Thyroid gland (tissue), 4 donors: ENCODE data around the gene PTPRN2. TPM values are rescaled to one million over a fixed set of nuclear protein-coding genes. Genes with fewer than 3 reads are reported as not detected.

Experiments
- DNase-seq, 2 donors: peaks; one replicate each; pipeline ENCODE4 v3.0.0-alpha.2; 2019
- H3K27ac ChIP-seq, 3 donors: fragments of 200-600 bp; sonication (generic); 1 replicate in 2 of 3; 2 replicates in 1 of 3; pipeline ENCODE4 v1.5.1; 2016 to 2019; ENCODE audit warnings: mild to moderate bottlenecking in 1 of 3, moderate library complexity in 1 of 3
- H3K27me3 ChIP-seq: fragments of 200-600 bp; sonication (generic); one replicate; pipeline ENCODE4 v1.5.1; 2019
- H3K36me3 ChIP-seq, 2 donors: fragments of 200-600 bp; sonication (generic); one replicate each; pipeline ENCODE4 v1.5.1; 2016 to 2019
- H3K4me1 ChIP-seq, 2 donors: fragments of 200-600 bp; sonication (generic); one replicate each; pipeline ENCODE4 v1.5.1; 2017 to 2019
- H3K4me3 ChIP-seq, 3 donors: fragments of 200-600 bp; sonication (generic); replicated peaks in 1 of 3; 1 replicate in 2 of 3; 2 replicates in 1 of 3; pipeline ENCODE4 v1.5.1; 2016; ENCODE audit warnings: mild to moderate bottlenecking in 1 of 3
- H3K9me3 ChIP-seq: fragments of 200-600 bp; sonication (generic); one replicate; pipeline ENCODE4 v1.5.1; 2017
- POLR2A ChIP-seq, 2 donors: fragments of 450-650 bp; IDR thresholded peaks; one replicate each; pipeline ENCODE4 v1.6.1; 2017; ENCODE audit warnings: antibody characterized with exemption in 2 of 2, mild to moderate bottlenecking in 2 of 2, moderate library complexity in 1 of 2
- WGBS, 2 donors: methylation state at CpG; one replicate each; pipeline ENCODE4 v1.1.5; 2017; 5-methylcytosine and 5-hydroxymethylcytosine counted together
- intact Hi-C: fragments of 100-400 bp; cut with DNase I; formaldehyde crosslinking; loops from one replicate; pipeline ENCODE4 v1.15.1; 2023
- total RNA-seq, 4 donors: library from RNA; depleted of rRNA; stranded (reverse); fragments of >200 nt; gene quantifications; one replicate each; pipeline ENCODE4 v1.2.3, GENCODE V29; 2016
- TF ChIP-seq, protein P1 (sequence below), 6 experiments: fragments of 200-600 bp in 3 of 6; fragments of 450-650 bp in 3 of 6; sonication (generic) in 3 of 6; IDR thresholded peaks; one replicate each; pipeline ENCODE4 v1.5.1; 2016 to 2019; ENCODE audit warnings: antibody characterized with exemption in 6 of 6, mild to moderate bottlenecking in 2 of 6, inconsistent platforms in 1 of 6, moderate library complexity in 1 of 6

Gene PTPRN2
- total RNA-seq, 4 donors from 2014 or later = 4.2 to 9.9 (median 7.7) TPM

DNA sequence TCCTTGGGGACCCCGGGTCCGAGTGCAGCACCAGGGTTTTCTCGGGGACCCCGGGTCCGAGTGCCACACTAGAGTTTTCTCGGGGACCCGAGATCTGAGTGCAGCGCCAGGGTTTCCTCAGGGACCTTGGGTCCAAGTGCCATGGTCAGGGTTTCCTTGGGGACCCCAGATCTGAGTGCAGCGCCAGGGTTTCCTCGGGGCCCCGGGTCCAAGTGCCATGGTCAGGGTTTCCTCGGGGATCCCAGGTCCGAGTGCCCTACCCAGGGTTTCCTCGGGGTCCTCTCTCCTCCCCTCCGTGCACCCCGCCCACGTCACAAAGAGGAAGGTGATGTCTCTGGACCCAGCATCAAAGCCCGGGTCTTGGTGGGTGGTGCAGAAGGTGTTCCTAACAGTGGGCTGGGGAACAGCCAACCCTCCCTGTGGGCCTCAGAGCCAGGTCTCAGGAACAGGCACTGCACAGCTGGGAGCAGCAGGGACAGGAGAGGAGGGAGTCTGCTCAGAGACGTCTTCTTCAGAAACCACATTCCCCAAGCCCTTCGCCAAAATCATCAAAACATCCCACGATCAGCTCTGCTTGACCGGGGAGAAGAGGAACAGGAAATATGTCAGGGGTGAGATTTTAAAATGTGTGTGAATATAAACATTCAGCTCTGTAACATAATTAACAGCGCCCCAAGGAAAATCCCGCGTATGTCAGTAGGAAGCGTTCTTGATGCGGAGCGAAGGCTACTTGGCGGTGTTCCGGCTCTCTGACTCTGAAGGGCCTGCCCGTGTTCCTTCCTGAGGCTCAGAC, 710.1 kb downstream of the PTPRN2 start:
- WGBS, 2 donors = 26 to 54% methylated on average over 15 to 23 of the region's 31 CpGs
- Histone ChIP-seq H3K4me1 (no peaks in the 10 kb centered on the region), H3K27me3 (no peaks in the 10 kb centered on the region), H3K36me3 (no peaks in the 10 kb centered on the region), H3K4me3 (no peak overlapping the region), H3K9me3 (no peaks in the 10 kb centered on the region), H3K27ac (no peak overlapping the region)
- no peak for DNase-seq
- intact Hi-C loops = no loop called here
- TF ChIP-seq, protein P1, sequence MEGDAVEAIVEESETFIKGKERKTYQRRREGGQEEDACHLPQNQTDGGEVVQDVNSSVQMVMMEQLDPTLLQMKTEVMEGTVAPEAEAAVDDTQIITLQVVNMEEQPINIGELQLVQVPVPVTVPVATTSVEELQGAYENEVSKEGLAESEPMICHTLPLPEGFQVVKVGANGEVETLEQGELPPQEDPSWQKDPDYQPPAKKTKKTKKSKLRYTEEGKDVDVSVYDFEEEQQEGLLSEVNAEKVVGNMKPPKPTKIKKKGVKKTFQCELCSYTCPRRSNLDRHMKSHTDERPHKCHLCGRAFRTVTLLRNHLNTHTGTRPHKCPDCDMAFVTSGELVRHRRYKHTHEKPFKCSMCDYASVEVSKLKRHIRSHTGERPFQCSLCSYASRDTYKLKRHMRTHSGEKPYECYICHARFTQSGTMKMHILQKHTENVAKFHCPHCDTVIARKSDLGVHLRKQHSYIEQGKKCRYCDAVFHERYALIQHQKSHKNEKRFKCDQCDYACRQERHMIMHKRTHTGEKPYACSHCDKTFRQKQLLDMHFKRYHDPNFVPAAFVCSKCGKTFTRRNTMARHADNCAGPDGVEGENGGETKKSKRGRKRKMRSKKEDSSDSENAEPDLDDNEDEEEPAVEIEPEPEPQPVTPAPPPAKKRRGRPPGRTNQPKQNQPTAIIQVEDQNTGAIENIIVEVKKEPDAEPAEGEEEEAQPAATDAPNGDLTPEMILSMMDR (IDR thresholded peaks at IDR 0.05) = no peak
- no peak for TF ChIP-seq POLR2A (IDR thresholded peaks at IDR 0.05)

DNA sequence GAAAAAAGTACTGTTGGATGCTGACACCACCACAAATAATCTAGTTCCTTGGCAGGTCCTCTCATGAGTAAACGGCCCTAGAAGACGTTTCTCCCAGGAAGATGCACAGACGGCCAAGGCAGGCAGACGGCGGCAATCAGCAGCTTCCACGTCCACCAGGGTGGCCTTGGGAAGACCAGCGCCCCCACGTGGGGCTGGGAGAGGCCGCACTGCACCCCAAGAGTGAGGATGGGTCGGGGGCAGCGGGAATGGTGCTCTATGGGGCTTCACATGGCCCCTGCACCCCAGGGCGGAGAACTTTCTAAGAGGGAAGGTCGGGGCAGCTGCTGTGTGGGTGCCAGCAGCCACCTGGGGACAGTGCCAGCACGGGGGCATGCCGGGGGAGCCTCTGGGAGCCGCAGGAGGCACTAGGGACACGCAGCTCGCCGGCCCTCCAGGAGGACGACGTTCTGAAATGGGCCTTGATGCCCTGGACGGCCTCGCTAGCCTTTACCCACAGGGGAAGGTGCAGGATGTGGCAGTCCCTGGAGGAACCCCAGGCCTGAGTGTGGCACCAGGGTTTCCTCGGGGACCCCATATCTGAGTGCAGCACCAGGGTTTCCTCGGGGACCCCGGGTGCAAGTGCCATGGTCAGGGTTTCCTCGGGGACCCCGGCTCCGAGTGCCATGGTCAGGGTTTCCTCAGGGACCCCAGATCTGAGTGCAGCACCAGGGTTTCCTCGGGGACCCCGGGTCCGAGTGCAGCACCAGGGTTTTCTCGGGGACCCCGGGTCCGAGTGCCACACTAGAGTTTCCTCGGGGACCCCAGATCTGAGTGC, 710.9 kb downstream of the PTPRN2 start:
- H3K9me3 ChIP-seq = no peaks in the 10 kb centered on the region
- DNase-seq = no peak
- no peaks in the 10 kb centered on the region for H3K4me1 ChIP-seq
- H3K27me3 ChIP-seq = no peaks in the 10 kb centered on the region
- 63 to 73% methylated on average over 16 to 19 of the region's 36 CpGs for WGBS, 2 donors
- no peak overlapping the region for H3K27ac ChIP-seq
- H3K4me3 ChIP-seq = no peak overlapping the region
- intact Hi-C loops = no loop called here
- no peaks in the 10 kb centered on the region for H3K36me3 ChIP-seq
- TF ChIP-seq, protein P1 (IDR thresholded peaks at IDR 0.05) = no peak
- TF ChIP-seq POLR2A (IDR thresholded peaks at IDR 0.05) = no peak

DNA sequence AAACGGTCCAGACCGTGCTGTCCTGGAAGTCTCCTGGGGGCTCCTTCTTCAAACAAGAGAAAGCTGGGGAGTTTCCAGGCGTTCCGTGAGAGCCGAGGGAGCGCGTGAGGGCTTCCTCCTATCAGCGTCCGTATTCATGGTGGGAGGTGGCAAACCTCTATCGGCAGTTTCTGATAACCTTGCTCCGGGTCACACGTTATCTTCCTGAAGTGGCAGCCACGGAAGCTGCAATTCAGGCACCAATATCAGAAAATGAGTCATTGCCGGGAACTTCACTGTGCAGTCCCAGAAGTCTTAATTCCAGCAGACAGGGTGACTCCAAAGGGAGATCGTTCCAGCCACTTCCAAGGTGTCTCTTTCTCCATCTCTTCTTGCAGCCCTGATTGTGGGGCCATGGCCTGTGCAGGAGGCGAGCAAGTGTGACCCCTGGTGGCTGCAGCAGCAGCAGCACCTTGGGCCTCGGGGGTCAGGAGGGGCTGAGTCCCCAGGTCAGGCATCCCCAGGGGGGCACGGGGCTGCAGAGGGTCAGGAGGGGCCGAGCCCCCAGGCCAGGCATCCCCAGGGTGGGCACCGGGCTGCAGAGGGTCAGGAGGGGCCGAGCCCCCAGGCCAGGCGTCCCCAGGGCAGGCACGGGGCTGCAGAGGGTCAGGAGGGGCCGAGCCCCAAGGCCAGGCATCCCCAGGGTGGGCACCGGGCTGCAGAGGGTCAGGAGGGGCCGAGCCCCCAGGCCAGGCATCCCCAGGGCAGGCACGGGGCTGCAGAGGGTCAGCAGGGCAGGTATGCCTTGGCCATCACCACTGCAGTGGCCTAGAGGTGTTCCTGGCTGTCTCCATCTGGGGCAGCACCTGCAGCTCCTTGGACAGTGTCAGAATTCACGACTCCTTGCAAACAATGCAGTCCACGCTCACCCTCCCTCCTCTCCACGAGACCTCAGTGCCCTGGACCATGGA, 712.1 kb downstream of the PTPRN2 start:
- DNase-seq = no peak
- Histone ChIP-seq H3K4me3 (no peak overlapping the region), H3K36me3 (no peaks in the 10 kb centered on the region), H3K9me3 (no peaks in the 10 kb centered on the region), H3K27me3 (no peaks in the 10 kb centered on the region), H3K4me1 (no peaks in the 10 kb centered on the region), H3K27ac (no peak overlapping the region)
- WGBS, 2 donors = 16 to 17% methylated on average over 18 of the region's 30 CpGs
- no peak for TF ChIP-seq POLR2A (IDR thresholded peaks at IDR 0.05)
- TF ChIP-seq, protein P1 (IDR thresholded peaks at IDR 0.05) = peak in 2 of 6 experiments; percentile 14 to 52
- intact Hi-C loops = no loop called here

DNA sequence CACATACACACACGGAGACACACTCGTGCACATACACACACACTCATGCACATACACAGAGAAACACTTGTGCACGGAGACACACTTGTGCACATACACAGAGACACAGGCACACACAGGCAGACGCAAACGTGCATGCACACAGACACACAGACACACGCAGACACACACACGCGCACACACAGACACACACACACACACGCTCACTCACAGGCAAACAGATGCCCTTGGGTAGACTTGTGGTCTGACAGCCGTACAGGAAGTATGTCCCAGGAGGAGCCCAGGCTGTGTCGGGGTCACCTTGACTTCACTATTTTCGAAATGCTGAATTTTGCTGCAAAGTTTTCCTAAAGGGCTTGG, 712.8 kb downstream of the PTPRN2 start:
- TF ChIP-seq, protein P1 (IDR thresholded peaks at IDR 0.05) = no peak
- TF ChIP-seq POLR2A (IDR thresholded peaks at IDR 0.05) = no peak
- 65 to 69% methylated on average over 12 of the region's 12 CpGs for WGBS, 2 donors
- intact Hi-C loops = no loop called here

More for the DNA sequence above, 712.8 kb downstream of the PTPRN2 start:
- no peaks in the 10 kb centered on the region for H3K9me3 ChIP-seq
- no peaks in the 10 kb centered on the region for H3K4me1 ChIP-seq
- no peaks in the 10 kb centered on the region for H3K27me3 ChIP-seq
- H3K36me3 ChIP-seq = no peaks in the 10 kb centered on the region
- H3K27ac ChIP-seq = no peak overlapping the region
- H3K4me3 ChIP-seq = no peak overlapping the region
- DNase-seq = no peak
